OCI-LY3 (cell line): ENCODE results near the gene NECAB3.
"Not testable (repeated sequence)": the region's sequence is repeated elsewhere in the genome, so short reads cannot be mapped to it uniquely, and the experiment has no call there.

ENCODE experiments used
- H2AFZ ChIP-seq: fragments of 200-600, 300-600 bp; shearing (Covaris generic); 2 replicates; pipeline ENCODE4 v1.6.0; 2014; ENCODE audit warnings: antibody characterized with exemption, low read depth, low read length
- H3K27ac ChIP-seq: fragments of 200-600, 300-600 bp; sonication (generic); 2 replicates; pipeline ENCODE4 v1.5.1; 2014; ENCODE audit warnings: mild to moderate bottlenecking, low read length, moderate library complexity, mixed read lengths
- H3K27me3 ChIP-seq: fragments of 200-600, 300-600 bp; sonication (generic); 2 replicates; pipeline ENCODE4 v1.6.1; 2014; ENCODE audit warnings: low read depth, low read length, mixed read lengths
- H3K36me3 ChIP-seq: fragments of 200-600, 300-600 bp; sonication (generic); replicated peaks from 2 replicates; pipeline ENCODE3; 2014; ENCODE audit warnings: low read depth, low read length, mixed read lengths
- H3K4me1 ChIP-seq: fragments of 300-600, 200-600 bp; sonication (generic); 2 replicates; pipeline ENCODE4 v1.6.1; 2014; ENCODE audit warnings: low read length, mixed read lengths
- H3K4me2 ChIP-seq: fragments of 200-600, 300-600 bp; sonication (generic); 2 replicates; pipeline ENCODE4 v1.6.1; 2014; ENCODE audit warnings: low read length, mixed read lengths
- H3K4me3 ChIP-seq: fragments of 300-600, 200-600 bp; sonication (generic); 2 replicates; pipeline ENCODE4 v1.5.1; 2014; ENCODE audit warnings: antibody characterized with exemption, mild to moderate bottlenecking, low read length, moderate library complexity
- H3K79me2 ChIP-seq: fragments of 300-600, 200-600 bp; shearing (Covaris generic); 2 replicates; pipeline ENCODE4 v1.6.1; 2014; ENCODE audit warnings: mild to moderate bottlenecking, low read length, mixed read lengths
- H3K9ac ChIP-seq: fragments of 300-600, 200-600 bp; shearing (Covaris generic); 2 replicates; pipeline ENCODE4 v1.6.0; 2014; ENCODE audit warnings: mild to moderate bottlenecking, low read length, moderate library complexity
- H3K9me3 ChIP-seq: fragments of 200-600, 300-600 bp; shearing (Covaris generic); 2 replicates; pipeline ENCODE4 v1.6.1; 2014; ENCODE audit warnings: low read length, mixed read lengths; ENCODE audit not compliant: insufficient read depth
- H4K20me1 ChIP-seq: fragments of 200-600, 300-600 bp; sonication (generic); 2 replicates; pipeline ENCODE4 v1.6.1; 2016; ENCODE audit warnings: low read length, mixed read lengths; ENCODE audit not compliant: insufficient read depth
- CTCF ChIP-seq: fragments of 200-600, 300-600 bp; sonication (generic); IDR thresholded peaks from 2 replicates; pipeline ENCODE4 v1.5.1; 2014; ENCODE audit warnings: antibody characterized with exemption, low read length, low read depth
- EZH2phosphoT487 ChIP-seq: fragments of 200-600 bp; shearing (Covaris generic); IDR thresholded peaks from 2 replicates; pipeline ENCODE4 v1.6.1; 2018; ENCODE audit warnings: antibody characterized with exemption, mixed run types, low read depth

The NECAB3 gene

GRCh38 chr20:33635341-33635740 is 38.9 kb downstream of the NECAB3 start:
- H2AFZ ChIP-seq = no peak overlapping the region
- no peak overlapping the region for H3K9ac ChIP-seq
- no peaks in the 10 kb centered on the region for H3K9me3 ChIP-seq
- H3K4me3 ChIP-seq = no peak overlapping the region
- no peak for TF ChIP-seq EZH2phosphoT487
- TF ChIP-seq CTCF = no peak
- H4K20me1 ChIP-seq = no peaks in the 10 kb centered on the region
- no peak overlapping the region for H3K27ac ChIP-seq
- no peaks in the 10 kb centered on the region for H3K27me3 ChIP-seq
- no peaks in the 10 kb centered on the region for H3K4me1 ChIP-seq
- no peaks in the 10 kb centered on the region for H3K79me2 ChIP-seq
- no peak overlapping the region for H3K4me2 ChIP-seq
- peaks cover 13% of the 10 kb centered on the region for H3K36me3 ChIP-seq

GRCh38 chr20:33631910-33632309 is 42.3 kb downstream of the NECAB3 start:
- not testable (repeated sequence) for H3K79me2 ChIP-seq, H3K9ac ChIP-seq, H3K27me3 ChIP-seq, H3K4me3 ChIP-seq, H3K9me3 ChIP-seq, H4K20me1 ChIP-seq, H3K4me1 ChIP-seq, H2AFZ ChIP-seq, H3K4me2 ChIP-seq, H3K27ac ChIP-seq
- peaks cover 13% of the 10 kb centered on the region for H3K36me3 ChIP-seq

GRCh38 chr20:33630507-33630906 is 43.7 kb downstream of the NECAB3 start:
- H3K4me3 ChIP-seq = no peak overlapping the region
- no peaks in the 10 kb centered on the region for H4K20me1 ChIP-seq
- peaks cover 14% of the 10 kb centered on the region for H3K36me3 ChIP-seq
- H3K27me3 ChIP-seq = no peaks in the 10 kb centered on the region
- H3K4me1 ChIP-seq = no peaks in the 10 kb centered on the region
- no peak overlapping the region for H3K4me2 ChIP-seq
- H3K79me2 ChIP-seq = no peaks in the 10 kb centered on the region
- TF ChIP-seq EZH2phosphoT487 (no peak), CTCF (no peak)
- H3K9ac ChIP-seq = no peak overlapping the region
- no peak overlapping the region for H2AFZ ChIP-seq
- H3K27ac ChIP-seq = no peak overlapping the region
- H3K9me3 ChIP-seq = no peaks in the 10 kb centered on the region

GRCh38 chr20:33629979-33630378 is 44.2 kb downstream of the NECAB3 start:
- H2AFZ ChIP-seq = no peak overlapping the region
- no peaks in the 10 kb centered on the region for H3K4me1 ChIP-seq
- no peak overlapping the region for H3K4me3 ChIP-seq
- no peak overlapping the region for H3K27ac ChIP-seq
- no peak overlapping the region for H3K4me2 ChIP-seq
- no peaks in the 10 kb centered on the region for H3K9me3 ChIP-seq
- H3K27me3 ChIP-seq = no peaks in the 10 kb centered on the region
- no peaks in the 10 kb centered on the region for H4K20me1 ChIP-seq
- H3K79me2 ChIP-seq = no peaks in the 10 kb centered on the region
- peaks cover 17% of the 10 kb centered on the region for H3K36me3 ChIP-seq
- TF ChIP-seq CTCF (no peak), EZH2phosphoT487 (no peak)
- H3K9ac ChIP-seq = no peak overlapping the region

GRCh38 chr20:33629533-33629932 is 44.7 kb downstream of the NECAB3 start:
- Histone ChIP-seq H2AFZ (no peak overlapping the region), H4K20me1 (no peaks in the 10 kb centered on the region), H3K9ac (no peak overlapping the region), H3K27ac (no peak overlapping the region), H3K79me2 (no peaks in the 10 kb centered on the region), H3K4me3 (no peak overlapping the region), H3K4me2 (no peak overlapping the region), H3K27me3 (no peaks in the 10 kb centered on the region), H3K36me3 (peaks cover 19% of the 10 kb centered on the region), H3K9me3 (no peaks in the 10 kb centered on the region), H3K4me1 (no peaks in the 10 kb centered on the region)
- TF ChIP-seq EZH2phosphoT487 = no peak
- TF ChIP-seq CTCF = no peak
